ENCODE measurements around the gene PCDHGB4.

DNA sequence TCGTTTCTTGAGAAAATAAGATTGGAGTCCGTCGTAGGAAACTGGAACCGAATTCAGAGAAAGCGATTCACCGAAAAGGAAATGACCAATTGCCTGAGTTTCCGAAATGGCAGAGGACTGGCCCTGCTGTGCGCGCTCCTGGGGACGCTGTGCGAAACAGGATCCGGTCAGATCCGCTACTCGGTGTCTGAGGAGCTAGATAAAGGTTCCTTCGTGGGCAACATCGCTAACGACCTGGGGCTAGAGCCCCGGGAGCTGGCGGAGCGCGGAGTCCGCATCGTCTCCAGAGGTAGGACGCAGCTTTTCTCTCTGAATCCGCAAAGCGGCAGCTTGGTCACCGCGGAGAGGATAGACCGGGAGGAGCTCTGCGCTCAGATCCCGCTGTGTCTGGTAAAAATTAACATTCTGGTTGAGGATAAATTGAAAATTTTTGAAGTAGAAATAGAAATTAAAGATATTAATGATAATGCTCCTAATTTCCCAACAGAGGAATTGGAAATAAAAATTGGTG lies 43.5 kb upstream of the PCDHGB4 start:
- no peak for TF ChIP-seq POLR2A (IDR thresholded peaks at IDR 0.05; ENCODE audit: control extremely low read depth in 1 of 2, low read depth in 2 of 2, low read length in 2 of 2)
- no peak for TF ChIP-seq MAX (IDR thresholded peaks at IDR 0.05)
- TF ChIP-seq CTCF (IDR thresholded peaks at IDR 0.05; ENCODE audit: control extremely low read depth in 1 of 3, insufficient read depth in 1 of 3, low read depth in 1 of 3, low read length in 3 of 3): no peak
- no peak for TF ChIP-seq JUN (IDR thresholded peaks at IDR 0.05; ENCODE audit: low read depth, low read length)
- no peak for TF ChIP-seq EZH2 (IDR thresholded peaks at IDR 0.05; ENCODE audit: low read depth, low read length, severe bottlenecking)
- TF ChIP-seq SAP30 (IDR thresholded peaks at IDR 0.05; ENCODE audit: insufficient read depth, insufficient replicate concordance, low read length): no peak

Measured in H1 (cell line).